Measurements from ENCODE around the gene COL21A1.

The COL21A1 gene

DNA sequence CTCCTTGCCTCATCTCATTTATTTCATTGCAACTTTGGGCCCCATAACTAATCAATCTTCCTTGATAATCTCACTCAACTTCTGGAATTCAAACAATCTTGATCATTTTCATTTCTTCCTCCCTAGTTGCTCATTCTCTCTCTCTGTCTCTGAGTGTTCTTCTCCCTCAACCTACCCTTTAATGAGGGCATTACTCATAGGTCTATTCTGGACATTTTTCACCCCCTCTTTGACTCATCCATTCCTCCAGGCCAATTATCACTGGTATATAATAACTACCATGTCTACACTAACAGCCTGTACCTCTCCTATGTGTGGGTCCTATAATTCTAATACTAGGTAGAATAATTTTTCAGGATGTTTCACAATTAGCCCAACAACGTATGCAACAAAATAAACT lies 78.8 kb downstream of the COL21A1 start (continued):
- TF ChIP-seq MYNN (tag by site-specific recombination; IDR thresholded peaks at IDR 0.05; ENCODE audit: borderline replicate concordance) (no peak), ZNF626 (tag by site-specific recombination; IDR thresholded peaks at IDR 0.05) (no peak), IKZF3 (tag by site-specific recombination; IDR thresholded peaks at IDR 0.05) (no peak), ZNF558 (tag by site-specific recombination; IDR thresholded peaks at IDR 0.05) (no peak), ZNF707 (tag by site-specific recombination; IDR thresholded peaks at IDR 0.05) (no peak)

DNA sequence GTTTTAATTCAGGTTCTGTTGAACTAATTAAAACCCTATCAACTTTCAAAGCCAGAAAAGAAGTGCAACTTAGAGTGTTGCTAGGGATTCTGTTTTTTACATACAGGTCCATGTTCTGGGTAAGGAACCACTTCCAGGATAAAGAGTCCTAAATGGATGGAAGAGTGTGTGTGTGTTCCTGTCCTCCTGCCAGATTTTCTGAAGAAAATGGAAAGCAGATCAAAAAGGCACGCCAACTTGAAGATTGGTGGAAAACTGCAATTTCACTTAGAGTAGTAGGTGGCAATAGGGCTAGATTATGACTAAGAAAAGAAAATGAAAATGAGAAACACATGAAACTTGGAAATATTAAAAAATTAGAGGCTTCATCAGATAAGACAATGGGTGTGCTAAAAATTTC lies 85.3 kb downstream of the COL21A1 start:
- no peaks in the 10 kb centered on the region for H3K4me1 ChIP-seq (ENCODE audit: control insufficient read depth, insufficient read depth, low read length)
- CTCF ChIA-PET: no interaction called here
- no peaks in the 10 kb centered on the region for H3K9me3 ChIP-seq (ENCODE audit: control insufficient read depth, insufficient read depth, low read depth, low read length)
- TF ChIP-seq, protein P1, sequence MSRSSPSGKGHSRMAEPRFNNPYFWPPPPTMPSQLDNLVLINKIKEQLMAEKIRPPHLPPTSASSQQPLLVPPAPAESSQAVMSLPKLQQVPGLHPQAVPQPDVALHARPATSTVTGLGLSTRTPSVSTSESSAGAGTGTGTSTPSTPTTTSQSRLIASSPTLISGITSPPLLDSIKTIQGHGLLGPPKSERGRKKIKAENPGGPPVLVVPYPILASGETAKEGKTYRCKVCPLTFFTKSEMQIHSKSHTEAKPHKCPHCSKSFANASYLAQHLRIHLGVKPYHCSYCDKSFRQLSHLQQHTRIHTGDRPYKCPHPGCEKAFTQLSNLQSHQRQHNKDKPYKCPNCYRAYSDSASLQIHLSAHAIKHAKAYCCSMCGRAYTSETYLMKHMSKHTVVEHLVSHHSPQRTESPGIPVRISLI (tag by site-specific recombination; IDR thresholded peaks at IDR 0.05): no peak
- TF ChIP-seq ZNF677 (tag by site-specific recombination; IDR thresholded peaks at IDR 0.05) (no peak), ZNF791 (tag by site-specific recombination; IDR thresholded peaks at IDR 0.05) (no peak), ZNF404 (tag by site-specific recombination; IDR thresholded peaks at IDR 0.05) (no peak), ZBTB7A (tag by site-specific recombination; IDR thresholded peaks at IDR 0.05; ENCODE audit: low read depth) (no peak), ZSCAN16 (tag by site-specific recombination; IDR thresholded peaks at IDR 0.05) (no peak)
- H3K27ac ChIP-seq (ENCODE audit: extremely low read depth, low read depth, low read length): no peak overlapping the region
- POLR2A ChIA-PET: no interaction called here
- H3K36me3 ChIP-seq (ENCODE audit: control insufficient read depth in 2 of 2, insufficient read depth in 1 of 2, low read length in 2 of 2): no peaks in the 10 kb centered on the region
- H3K4me3 ChIP-seq (ENCODE audit: low read depth, low read length): no peak overlapping the region

DNA sequence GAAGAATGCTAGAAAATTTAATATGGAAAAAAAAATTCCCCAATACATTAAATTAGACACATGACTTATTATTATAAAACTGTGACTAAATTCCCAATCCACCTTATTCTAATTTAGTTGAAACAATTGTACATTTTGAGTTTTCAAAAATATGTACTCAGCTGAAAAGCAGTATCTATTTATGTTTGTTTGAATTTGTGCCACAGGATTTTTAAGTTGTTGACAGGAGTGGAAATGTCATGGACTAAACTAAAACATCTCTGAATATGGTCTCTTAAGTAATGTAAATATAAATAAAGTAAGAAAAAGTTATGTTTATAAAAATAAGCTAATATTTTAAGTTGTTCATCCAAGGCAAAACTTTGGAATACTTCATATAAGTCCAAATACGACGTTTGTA lies 86.9 kb downstream of the COL21A1 start:
- CTCF ChIA-PET: no interaction called here
- TF ChIP-seq, protein P2, sequence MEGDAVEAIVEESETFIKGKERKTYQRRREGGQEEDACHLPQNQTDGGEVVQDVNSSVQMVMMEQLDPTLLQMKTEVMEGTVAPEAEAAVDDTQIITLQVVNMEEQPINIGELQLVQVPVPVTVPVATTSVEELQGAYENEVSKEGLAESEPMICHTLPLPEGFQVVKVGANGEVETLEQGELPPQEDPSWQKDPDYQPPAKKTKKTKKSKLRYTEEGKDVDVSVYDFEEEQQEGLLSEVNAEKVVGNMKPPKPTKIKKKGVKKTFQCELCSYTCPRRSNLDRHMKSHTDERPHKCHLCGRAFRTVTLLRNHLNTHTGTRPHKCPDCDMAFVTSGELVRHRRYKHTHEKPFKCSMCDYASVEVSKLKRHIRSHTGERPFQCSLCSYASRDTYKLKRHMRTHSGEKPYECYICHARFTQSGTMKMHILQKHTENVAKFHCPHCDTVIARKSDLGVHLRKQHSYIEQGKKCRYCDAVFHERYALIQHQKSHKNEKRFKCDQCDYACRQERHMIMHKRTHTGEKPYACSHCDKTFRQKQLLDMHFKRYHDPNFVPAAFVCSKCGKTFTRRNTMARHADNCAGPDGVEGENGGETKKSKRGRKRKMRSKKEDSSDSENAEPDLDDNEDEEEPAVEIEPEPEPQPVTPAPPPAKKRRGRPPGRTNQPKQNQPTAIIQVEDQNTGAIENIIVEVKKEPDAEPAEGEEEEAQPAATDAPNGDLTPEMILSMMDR (tag by site-specific recombination; IDR thresholded peaks at IDR 0.05): no peak
- peaks cover 2% of the 10 kb centered on the region; the same call in 1 of the 2 replicates for H3K4me1 ChIP-seq (ENCODE audit: control insufficient read depth, insufficient read depth, low read length)
- no peaks in the 10 kb centered on the region for H3K9me3 ChIP-seq (ENCODE audit: control insufficient read depth, insufficient read depth, low read depth, low read length)
- POLR2A ChIA-PET: no interaction called here
- no peak overlapping the region for H3K4me3 ChIP-seq (ENCODE audit: low read depth, low read length)
- H3K36me3 ChIP-seq (ENCODE audit: control insufficient read depth in 2 of 2, insufficient read depth in 1 of 2, low read length in 2 of 2): no peaks in the 10 kb centered on the region
- H3K27ac ChIP-seq (ENCODE audit: extremely low read depth, low read depth, low read length): no peak overlapping the region

DNA sequence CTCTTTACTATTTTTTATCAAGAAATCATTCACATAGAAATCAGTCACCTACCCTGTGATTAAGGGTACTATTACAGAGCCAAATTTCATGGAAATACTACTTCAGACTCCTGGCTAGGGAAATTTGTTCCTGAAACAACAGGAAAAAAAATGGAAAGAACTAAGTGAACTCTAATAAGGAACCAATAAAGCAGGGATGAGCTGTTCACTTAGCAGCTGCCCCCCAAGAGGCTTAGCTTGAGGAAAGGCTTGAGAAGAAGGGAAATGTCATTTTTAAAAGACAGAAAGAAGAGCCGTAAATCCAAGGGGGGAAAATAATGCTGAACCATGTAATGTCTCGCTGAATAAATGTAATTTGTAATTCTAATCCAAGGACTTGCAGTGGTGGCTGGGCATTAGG lies 88.8 kb downstream of the COL21A1 start:
- H3K4me3 ChIP-seq (ENCODE audit: low read depth, low read length): no peak overlapping the region
- peaks cover 2% of the 10 kb centered on the region; the same call in 1 of the 2 replicates for H3K4me1 ChIP-seq (ENCODE audit: control insufficient read depth, insufficient read depth, low read length)
- H3K36me3 ChIP-seq (ENCODE audit: control insufficient read depth in 2 of 2, insufficient read depth in 1 of 2, low read length in 2 of 2): no peaks in the 10 kb centered on the region
- CTCF ChIA-PET: interaction anchor here (0.7 kb wide), 6 partner anchors 24 to 1421 kb away, joined by 3 to 8 read pairs (median 6); no protein-coding TSS in a partner anchor
- POLR2A ChIA-PET: no interaction called here
- H3K27ac ChIP-seq (ENCODE audit: extremely low read depth, low read depth, low read length): 0 out of 2 replicates have a peak overlapping the region, but pooled peaks have one; percentile 9
- H3K9me3 ChIP-seq (ENCODE audit: control insufficient read depth, insufficient read depth, low read depth, low read length): no peaks in the 10 kb centered on the region
- TF ChIP-seq, protein P3, sequence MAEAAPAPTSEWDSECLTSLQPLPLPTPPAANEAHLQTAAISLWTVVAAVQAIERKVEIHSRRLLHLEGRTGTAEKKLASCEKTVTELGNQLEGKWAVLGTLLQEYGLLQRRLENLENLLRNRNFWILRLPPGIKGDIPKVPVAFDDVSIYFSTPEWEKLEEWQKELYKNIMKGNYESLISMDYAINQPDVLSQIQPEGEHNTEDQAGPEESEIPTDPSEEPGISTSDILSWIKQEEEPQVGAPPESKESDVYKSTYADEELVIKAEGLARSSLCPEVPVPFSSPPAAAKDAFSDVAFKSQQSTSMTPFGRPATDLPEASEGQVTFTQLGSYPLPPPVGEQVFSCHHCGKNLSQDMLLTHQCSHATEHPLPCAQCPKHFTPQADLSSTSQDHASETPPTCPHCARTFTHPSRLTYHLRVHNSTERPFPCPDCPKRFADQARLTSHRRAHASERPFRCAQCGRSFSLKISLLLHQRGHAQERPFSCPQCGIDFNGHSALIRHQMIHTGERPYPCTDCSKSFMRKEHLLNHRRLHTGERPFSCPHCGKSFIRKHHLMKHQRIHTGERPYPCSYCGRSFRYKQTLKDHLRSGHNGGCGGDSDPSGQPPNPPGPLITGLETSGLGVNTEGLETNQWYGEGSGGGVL (tag by site-specific recombination; IDR thresholded peaks at IDR 0.05): no peak
- TF ChIP-seq ZNF701 (tag by site-specific recombination; IDR thresholded peaks at IDR 0.05) (no peak), ZNF416 (tag by site-specific recombination; IDR thresholded peaks at IDR 0.05) (no peak), ZNF423 (tag by site-specific recombination; IDR thresholded peaks at IDR 0.05) (no peak), ZNF776 (tag by site-specific recombination; IDR thresholded peaks at IDR 0.05; ENCODE audit: borderline replicate concordance) (no peak), ZNF350 (tag by site-specific recombination; IDR thresholded peaks at IDR 0.05) (no peak), MEIS1 (CRISPR knock-in tag; IDR thresholded peaks at IDR 0.05; ENCODE audit: borderline replicate concordance) (no peak), ZNF214 (tag by site-specific recombination; IDR thresholded peaks at IDR 0.05; ENCODE audit: borderline replicate concordance) (no peak), ZNF571 (tag by site-specific recombination; IDR thresholded peaks at IDR 0.05) (no peak), ZNF837 (tag by site-specific recombination; IDR thresholded peaks at IDR 0.05) (no peak), ZNF600 (tag by site-specific recombination; IDR thresholded peaks at IDR 0.05) (no peak)
- TF ChIP-seq, protein P4, sequence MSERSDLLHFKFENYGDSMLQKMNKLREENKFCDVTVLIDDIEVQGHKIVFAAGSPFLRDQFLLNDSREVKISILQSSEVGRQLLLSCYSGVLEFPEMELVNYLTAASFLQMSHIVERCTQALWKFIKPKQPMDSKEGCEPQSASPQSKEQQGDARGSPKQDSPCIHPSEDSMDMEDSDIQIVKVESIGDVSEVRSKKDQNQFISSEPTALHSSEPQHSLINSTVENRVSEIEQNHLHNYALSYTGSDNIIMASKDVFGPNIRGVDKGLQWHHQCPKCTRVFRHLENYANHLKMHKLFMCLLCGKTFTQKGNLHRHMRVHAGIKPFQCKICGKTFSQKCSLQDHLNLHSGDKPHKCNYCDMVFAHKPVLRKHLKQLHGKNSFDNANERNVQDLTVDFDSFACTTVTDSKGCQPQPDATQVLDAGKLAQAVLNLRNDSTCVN (tag by site-specific recombination; optimal IDR thresholded peaks at IDR 0.05): no peak
- TF ChIP-seq, protein P5, sequence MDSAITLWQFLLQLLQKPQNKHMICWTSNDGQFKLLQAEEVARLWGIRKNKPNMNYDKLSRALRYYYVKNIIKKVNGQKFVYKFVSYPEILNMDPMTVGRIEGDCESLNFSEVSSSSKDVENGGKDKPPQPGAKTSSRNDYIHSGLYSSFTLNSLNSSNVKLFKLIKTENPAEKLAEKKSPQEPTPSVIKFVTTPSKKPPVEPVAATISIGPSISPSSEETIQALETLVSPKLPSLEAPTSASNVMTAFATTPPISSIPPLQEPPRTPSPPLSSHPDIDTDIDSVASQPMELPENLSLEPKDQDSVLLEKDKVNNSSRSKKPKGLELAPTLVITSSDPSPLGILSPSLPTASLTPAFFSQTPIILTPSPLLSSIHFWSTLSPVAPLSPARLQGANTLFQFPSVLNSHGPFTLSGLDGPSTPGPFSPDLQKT (IDR thresholded peaks at IDR 0.05; ENCODE audit: borderline replicate concordance, low read depth, low read length): no peak

Data from HEK293 (cell line).